ENCODE measurements around the gene PCSK4.

Gene PCSK4

GRCh38 chr19:1469255-1470054 lies 20.7 kb downstream of the PCSK4 start:
- DNase-seq = peak; percentile 24

- peak; percentile 26 for DNase-seq
Measured at GRCh38 chr19:1468821-1469254, 21.3 kb downstream of the PCSK4 start.

- no peak for DNase-seq
Measured at GRCh38 chr19:1468274-1468820, 21.8 kb downstream of the PCSK4 start.

- no peak for DNase-seq
Measured at GRCh38 chr19:1467490-1468273, 22.5 kb downstream of the PCSK4 start.

- DNase-seq = no peak
Measured at GRCh38 chr19:1467215-1467489, 23.0 kb downstream of the PCSK4 start.

GRCh38 chr19:1466461-1467214 lies 23.5 kb downstream of the PCSK4 start:
- no peak for DNase-seq

GRCh38 chr19:1466018-1466460 lies 24.1 kb downstream of the PCSK4 start:
- no peak for DNase-seq

GRCh38 chr19:1465191-1466016 lies 24.7 kb downstream of the PCSK4 start:
- DNase-seq = peak; percentile 37

GRCh38 chr19:1461862-1462261 lies 28.3 kb downstream of the PCSK4 start:
- DNase-seq = no peak

GRCh38 chr19:1460033-1460995 lies 29.8 kb downstream of the PCSK4 start:
- DNase-seq = no peak

GRCh38 chr19:1459479-1459878 lies 30.7 kb downstream of the PCSK4 start:
- DNase-seq = no peak

- no peak for DNase-seq
Measured at GRCh38 chr19:1457892-1458291, 32.3 kb downstream of the PCSK4 start.

GRCh38 chr19:1457031-1457739 lies 33.0 kb downstream of the PCSK4 start:
- no peak for DNase-seq

GRCh38 chr19:1456121-1456900 lies 33.8 kb downstream of the PCSK4 start:
- DNase-seq = no peak

GRCh38 chr19:1455336-1456120 lies 34.6 kb downstream of the PCSK4 start:
- peak; percentile 69 for DNase-seq

GRCh38 chr19:1455002-1455335 lies 35.2 kb downstream of the PCSK4 start:
- DNase-seq = no peak

- no peak for DNase-seq
Measured at GRCh38 chr19:1453525-1454364, 36.4 kb downstream of the PCSK4 start.
